ENCODE data around the gene MYCL.

Gene MYCL

DNA sequence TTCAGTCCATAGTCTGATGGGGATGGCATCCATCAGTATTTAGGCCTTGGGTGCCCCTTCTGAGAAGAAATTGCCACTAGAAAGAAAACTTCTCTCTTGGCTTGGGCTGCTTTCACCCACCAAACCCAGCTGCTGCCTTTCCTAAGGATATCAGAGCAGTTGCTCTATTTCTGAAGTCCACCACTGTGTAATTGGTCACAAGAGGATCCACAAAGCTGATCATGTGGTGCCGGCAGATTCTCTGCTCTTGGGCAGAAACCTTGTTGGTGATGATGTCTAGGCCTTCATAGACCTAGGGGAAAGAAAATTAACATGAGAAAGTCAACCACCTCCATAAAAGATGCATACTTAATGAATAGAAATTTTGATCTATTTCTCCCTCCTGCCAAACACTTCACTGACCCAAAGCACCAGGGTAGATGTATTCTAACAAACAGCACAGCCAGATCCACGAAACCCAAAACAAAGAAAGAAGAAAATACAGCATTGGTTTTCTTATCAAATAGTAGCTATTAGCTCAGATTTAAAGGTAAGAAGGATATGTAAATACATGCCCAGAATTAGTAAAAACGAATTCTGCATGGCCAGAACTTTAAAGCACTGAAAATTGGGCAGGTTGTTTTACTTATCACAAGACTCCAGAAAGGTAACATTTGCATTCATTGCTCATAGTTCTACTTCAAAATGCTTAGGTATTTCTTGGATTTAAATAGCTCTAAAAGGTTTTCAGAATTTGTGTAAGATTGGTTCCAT, 44.4 kb downstream of the MYCL start:
- in situ Hi-C loops (cut with MboI; ENCODE audit: low sequenced_read_pairs) = no loop called here

DNA sequence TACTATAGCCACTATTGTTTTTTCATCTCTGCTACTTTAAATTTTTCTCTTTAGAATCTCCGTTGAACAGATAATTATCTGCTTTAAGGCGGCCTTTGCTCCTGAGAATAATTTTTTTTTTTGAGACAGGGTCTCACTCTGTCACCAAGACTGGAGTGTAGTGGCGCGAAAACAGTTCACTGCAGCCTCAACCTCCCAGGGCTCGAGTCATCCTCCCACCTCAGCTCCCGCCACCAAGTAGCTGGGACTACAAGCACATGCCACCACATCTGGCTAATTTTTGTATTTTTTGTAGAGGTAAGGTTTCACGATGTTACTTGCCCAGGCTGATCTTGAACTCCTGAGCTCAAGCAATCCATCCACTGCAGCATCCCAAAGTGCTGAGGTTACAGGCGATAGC, 47.0 kb downstream of the MYCL start:
- in situ Hi-C loops (cut with MboI; ENCODE audit: low sequenced_read_pairs) = no loop called here

DNA sequence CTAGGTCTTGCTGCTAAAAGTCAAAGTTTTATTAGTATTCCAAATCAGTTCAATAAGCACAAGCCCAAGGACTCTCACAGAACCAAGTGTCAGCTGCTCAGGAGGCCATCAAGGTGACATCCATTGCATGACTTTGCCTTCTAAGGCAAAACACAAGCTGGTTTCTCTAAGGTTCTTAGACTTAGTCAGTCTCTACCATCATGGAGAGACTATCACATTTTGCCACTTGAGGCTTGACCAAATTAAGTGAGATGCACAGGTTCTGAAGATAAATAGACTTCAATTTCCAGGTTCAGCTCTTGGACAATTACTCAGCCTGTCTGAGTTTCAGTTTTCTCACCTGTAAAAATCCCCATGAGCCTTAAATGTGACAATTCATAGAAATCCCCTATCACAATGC, 47.4 kb downstream of the MYCL start:
- in situ Hi-C loops (cut with MboI; ENCODE audit: low sequenced_read_pairs) = no loop called here

GRCh38 chr1:39852876-39853275, 48.8 kb downstream of the MYCL start:
- in situ Hi-C loops (cut with MboI; ENCODE audit: low sequenced_read_pairs) = no loop called here

GRCh38 chr1:39852214-39852791, 49.4 kb downstream of the MYCL start:
- in situ Hi-C loops (cut with MboI; ENCODE audit: low sequenced_read_pairs) = no loop called here

DNA sequence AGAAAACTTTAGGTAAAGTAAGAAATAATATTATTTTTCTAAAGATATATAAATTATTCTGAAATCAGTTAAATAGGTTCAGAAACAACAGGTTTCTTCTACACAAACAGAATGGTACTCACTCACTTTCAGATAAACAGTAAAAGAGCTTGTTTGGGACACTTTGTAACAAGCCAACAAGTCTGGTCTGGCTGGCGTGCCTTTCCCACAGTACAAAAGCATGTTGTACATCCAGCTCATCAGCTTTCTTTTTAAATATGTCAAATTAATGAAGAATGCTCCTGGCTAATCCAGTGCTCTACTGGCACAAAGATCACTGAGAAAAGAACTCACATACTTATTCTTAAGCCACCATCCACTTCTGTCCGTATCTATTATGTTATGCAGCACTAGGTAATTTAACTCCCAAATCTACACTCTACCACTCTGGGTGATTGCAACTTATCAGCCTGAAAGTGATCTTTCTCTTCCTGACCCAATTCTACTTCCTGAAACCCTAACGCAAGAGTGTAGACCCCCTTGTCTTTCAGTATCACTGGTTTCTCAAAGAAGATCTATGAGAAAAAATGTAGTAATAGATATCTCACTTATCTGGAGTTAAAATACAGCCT, 51.0 kb downstream of the MYCL start:
- in situ Hi-C loops (cut with MboI; ENCODE audit: low sequenced_read_pairs) = no loop called here

DNA sequence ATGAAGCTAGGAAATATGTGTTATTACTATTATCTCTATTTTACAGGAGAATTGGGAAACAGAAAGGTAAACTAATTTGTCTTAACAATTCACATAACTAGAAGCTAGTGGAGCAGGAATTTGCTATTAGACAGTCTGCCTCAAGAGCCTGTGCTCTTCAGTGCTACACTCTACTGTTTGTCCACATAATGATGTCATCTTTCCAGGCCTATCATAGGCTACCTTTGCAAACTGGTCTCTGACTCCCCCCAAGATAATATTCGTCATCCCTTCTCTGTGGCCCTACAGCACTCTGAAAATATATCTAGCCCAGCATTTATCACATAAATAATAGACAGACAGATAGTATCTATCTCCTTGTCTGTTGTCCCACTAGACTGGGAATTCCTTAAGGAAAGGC, 52.5 kb downstream of the MYCL start:
- in situ Hi-C loops (cut with MboI; ENCODE audit: low sequenced_read_pairs) = no loop called here

DNA sequence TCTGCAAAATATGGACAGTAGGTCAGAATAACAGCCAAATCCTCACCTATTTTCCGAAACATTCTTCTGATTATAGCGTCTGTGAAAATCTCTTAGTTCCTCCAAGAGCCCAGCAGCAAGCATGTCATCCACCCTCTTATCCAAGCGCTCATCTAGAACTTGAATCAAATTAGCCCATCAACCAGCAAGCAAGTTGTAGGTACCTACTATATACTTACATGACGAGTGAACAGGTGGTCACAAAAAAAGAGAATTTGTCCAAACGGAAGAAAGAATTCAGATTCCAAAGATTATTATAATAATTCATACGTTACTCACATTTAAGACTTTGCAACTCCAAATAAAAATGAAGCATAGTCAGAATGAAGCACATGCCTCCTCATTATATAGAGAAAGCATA, 53.8 kb downstream of the MYCL start:
- in situ Hi-C loops (cut with MboI; ENCODE audit: low sequenced_read_pairs) = no loop called here

GRCh38 chr1:39846796-39847195, 54.9 kb downstream of the MYCL start:
- in situ Hi-C loops (cut with MboI; ENCODE audit: low sequenced_read_pairs) = no loop called here

- in situ Hi-C loops (cut with MboI; ENCODE audit: low sequenced_read_pairs) = no loop called here
These were observed 55.8 kb downstream of the MYCL start for GRCh38 chr1:39845569-39846566.
